HepG2 (cell line): ENCODE measurements around the gene PRRT2.

Experiments used
- CTCF ChIP-seq: sonication (generic); formaldehyde crosslinking; IDR thresholded peaks from 2 replicates; pipeline ENCODE4 v1.5.0; 2020; ENCODE audit warnings: mild to moderate bottlenecking, missing genetic modification reagents, moderate library complexity
- PAX8 ChIP-seq: sonication (generic); formaldehyde crosslinking; IDR thresholded peaks from 2 replicates; pipeline ENCODE4 v1.8.0; 2022; ENCODE audit warnings: mild to moderate bottlenecking, missing genetic modification reagents, borderline replicate concordance
- POLR2A ChIP-seq, 2 experiments: IDR thresholded peaks; 2 replicates each; pipeline ENCODE4 v1.6.1; 2011; ENCODE audit warnings: low read depth in 2 of 2, low read length in 2 of 2, mild to moderate bottlenecking in 1 of 2, moderate library complexity in 1 of 2; ENCODE audit not compliant: insufficient read depth in 1 of 2
- PTBP1 ChIP-seq: fragments of 200-400 bp; formaldehyde crosslinking; IDR thresholded peaks from 2 replicates; pipeline ENCODE4 v1.6.1; 2018; ENCODE audit warnings: low read length, low read depth; ENCODE audit not compliant: poor library complexity, severe bottlenecking
- REST ChIP-seq, 2 experiments: IDR thresholded peaks; 2 replicates each; pipeline ENCODE4 v1.6.1; 2011 to 2012; ENCODE audit warnings: low read length in 2 of 2, borderline replicate concordance in 1 of 2, low read depth in 1 of 2, mild to moderate bottlenecking in 1 of 2, moderate library complexity in 1 of 2
- ZBTB43 ChIP-seq: sonication (generic); formaldehyde crosslinking; conservative IDR thresholded peaks from 2 replicates; pipeline ENCODE4 v1.4.0; 2020; ENCODE audit warnings: missing genetic modification reagents
- ZMYM2 ChIP-seq: sonication (generic); formaldehyde crosslinking; IDR thresholded peaks from 2 replicates; pipeline ENCODE4 v1.8.0; 2022; ENCODE audit warnings: mild to moderate bottlenecking, missing genetic modification reagents

- TF ChIP-seq PAX8 (CRISPR knock-in tag) = no peak
- TF ChIP-seq PTBP1 = no peak
- peak; percentile 97 for TF ChIP-seq CTCF (CRISPR knock-in tag)
- TF ChIP-seq REST (IDR thresholded peaks at IDR 0.05; ENCODE audit: borderline replicate concordance in 1 of 2, low read depth in 1 of 2, low read length in 2 of 2) = peak in 1 of 2 experiments; percentile 48; a peak in 1 of 4 replicates
- no peak; the same call in 1 of the 2 replicates for TF ChIP-seq ZMYM2 (CRISPR knock-in tag)
- peak; percentile 89 for TF ChIP-seq POLR2A (IDR thresholded peaks at IDR 0.05; ENCODE audit: insufficient read depth in 1 of 2, low read depth in 2 of 2, low read length in 2 of 2)
- peak; percentile 71 for TF ChIP-seq ZBTB43
These were observed 21.6 kb upstream of the PRRT2 start, which contains the start of gene KIF22 for GRCh38 chr16:29790183-29790948.
